Endothelial cell of umbilical vein (primary cell): ENCODE measurements around the gene KIAA0753. TPM values are rescaled to one million over a fixed set of nuclear protein-coding genes. Genes with fewer than 3 reads are reported as not detected.

Experiments used
- BruUV-seq: library from RNA; stranded (reverse); fragments of 400-500 nt; replicated peaks from 2 replicates; lab custom pipeline; 2021; lab: Mats Ljungman, UMichigan
- CTCF ChIA-PET: fragments of 300-600, 350-600 bp; sonication (Branson Sonifier 250); formaldehyde crosslinking; loops from one replicate; lab custom pipeline; 2021; ENCODE audit warnings: antibody characterized with exemption, inconsistent platforms; lab: Charles Lee
- POLR2A ChIA-PET: fragments of 300-600, 350-600 bp; sonication (Branson Sonifier 250); formaldehyde crosslinking; loops from one replicate; lab custom pipeline; 2021; ENCODE audit warnings: antibody characterized with exemption, inconsistent platforms; lab: Charles Lee
- DNase-seq: peaks from one replicate; pipeline ENCODE4 v3.0.0-alpha.2; 2011; ENCODE audit warnings: low read depth, low spot score
- FAIRE-seq: peaks from 2 replicates; lab custom pipeline; 2011; peaks lifted over from hg19 to GRCh38; lab: Jason Lieb, UNC
- H2AFZ ChIP-seq: 2 replicates; pipeline ENCODE4 v1.6.0; 2012; ENCODE audit warnings: low read depth, low read length, control low read depth, inconsistent platforms
- H3K27ac ChIP-seq: 2 replicates; pipeline ENCODE4 v1.5.1; 2011; ENCODE audit warnings: low read depth, mild to moderate bottlenecking, control low read depth, low read length, moderate library complexity; ENCODE audit not compliant: insufficient read depth
- H3K27me3 ChIP-seq, 2 experiments: 2 replicates each; pipeline versions ENCODE4 v1.6.0 to v1.6.1; 2011; ENCODE audit warnings: low read length in 2 of 2, mixed read lengths in 1 of 2; ENCODE audit not compliant: control insufficient read depth in 2 of 2, insufficient read depth in 2 of 2
- H3K36me3 ChIP-seq, 2 experiments: 2 replicates in 1 of 2; 3 replicates in 1 of 2; pipeline ENCODE4 v1.5.1; 2011; ENCODE audit warnings: low read length in 2 of 2, mild to moderate bottlenecking in 1 of 2, moderate library complexity in 1 of 2; ENCODE audit not compliant: control insufficient read depth in 2 of 2, insufficient read depth in 2 of 2; ENCODE audit errors: extremely low read depth in 1 of 2
- H3K4me1 ChIP-seq: 3 replicates; pipeline ENCODE4 v1.5.1; 2011; ENCODE audit warnings: mild to moderate bottlenecking, low read length; ENCODE audit not compliant: control insufficient read depth, insufficient read depth; ENCODE audit errors: extremely low read depth
- H3K4me2 ChIP-seq: 2 replicates; pipeline ENCODE4 v1.6.1; 2011; ENCODE audit warnings: low read length, control low read depth, mixed read lengths; ENCODE audit not compliant: insufficient read depth
- H3K4me3 ChIP-seq, 3 experiments: fragments of 200-600 bp in 1 of 3; sonication (generic), shearing (Covaris generic) in 1 of 3; replicated peaks in 1 of 3; 2 replicates each; pipeline ENCODE4 v1.5.1; 2011 to 2016; ENCODE audit warnings: control low read depth in 3 of 3, low read length in 3 of 3, mild to moderate bottlenecking in 2 of 3, inconsistent platforms in 1 of 3, low read depth in 1 of 3, moderate library complexity in 1 of 3; ENCODE audit not compliant: insufficient read depth in 1 of 3
- H3K79me2 ChIP-seq: 2 replicates; pipeline ENCODE4 v1.6.0; 2012; ENCODE audit warnings: low read length, inconsistent platforms; ENCODE audit not compliant: control insufficient read depth, insufficient read depth
- H3K9ac ChIP-seq: replicated peaks from 2 replicates; pipeline ENCODE3; 2011; ENCODE audit warnings: low read length, control low read depth; ENCODE audit not compliant: insufficient read depth; ENCODE audit errors: extremely low read depth
- H3K9me1 ChIP-seq: replicated peaks from 3 replicates; pipeline ENCODE4 v1.6.0; 2011; ENCODE audit warnings: mild to moderate bottlenecking, low read length; ENCODE audit not compliant: control insufficient read depth, insufficient read depth; ENCODE audit errors: extremely low read depth
- H3K9me3 ChIP-seq: replicated peaks from 2 replicates; pipeline ENCODE4 v1.5.1; 2012; ENCODE audit warnings: low read length, inconsistent platforms; ENCODE audit not compliant: control insufficient read depth, insufficient read depth
- H4K20me1 ChIP-seq: replicated peaks from 2 replicates; pipeline ENCODE3; 2011; ENCODE audit warnings: mild to moderate bottlenecking, low read length; ENCODE audit not compliant: control insufficient read depth, insufficient read depth; ENCODE audit errors: extremely low read depth
- EZH2 ChIP-seq: IDR thresholded peaks from 2 replicates; pipeline ENCODE4 v1.6.1; 2012; ENCODE audit warnings: borderline replicate concordance, low read depth, mild to moderate bottlenecking, moderate library complexity, low read length, inconsistent platforms; ENCODE audit not compliant: severe bottlenecking
- FOS ChIP-seq: IDR thresholded peaks from 2 replicates; pipeline ENCODE4 v1.6.1; 2011; ENCODE audit warnings: mild to moderate bottlenecking, low read length, moderate library complexity, borderline replicate concordance; ENCODE audit not compliant: insufficient read depth
- GATA2 ChIP-seq: IDR thresholded peaks from 2 replicates; pipeline ENCODE4 v1.7.0; 2011; ENCODE audit warnings: low read depth, mild to moderate bottlenecking, moderate library complexity, mixed read lengths, low read length; ENCODE audit not compliant: insufficient read length, insufficient read depth
- JUN ChIP-seq: IDR thresholded peaks from 2 replicates; pipeline ENCODE4 v1.6.1; 2011; ENCODE audit warnings: borderline replicate concordance, low read depth; ENCODE audit not compliant: insufficient read length, insufficient read depth
- MYC ChIP-seq: IDR thresholded peaks from one replicate; pipeline ENCODE4 v1.6.1; 2011; ENCODE audit warnings: mild to moderate bottlenecking, low read depth, low read length
- POLR2A ChIP-seq: IDR thresholded peaks from 2 replicates; pipeline ENCODE4 v1.6.1; 2012; ENCODE audit warnings: low read depth, mild to moderate bottlenecking, control low read depth, low read length
- POLR2AphosphoS5 ChIP-seq: IDR thresholded peaks from 2 replicates; pipeline ENCODE4 v1.6.1; 2012; ENCODE audit warnings: low read depth, mild to moderate bottlenecking, control low read depth, low read length, moderate library complexity; ENCODE audit not compliant: insufficient read depth
- dilution Hi-C: fragments of 300-500 bp; cut with MboI; formaldehyde crosslinking; loops from one replicate; pipeline ENCODE4 v1.15.0; 2019; ENCODE audit warnings: low sequenced_read_pairs; ENCODE audit not compliant: extremely low pct_ligation_motif_present
- intact Hi-C: fragments of 100-400 bp; cut with micrococcal nuclease; formaldehyde crosslinking; loops from one replicate; pipeline ENCODE4 v1.10.0; 2022
- polyA plus RNA-seq, 4 experiments: library from polyadenylated mRNA; depleted of rRNA in 3 of 4; stranded (reverse) in 3 of 4; unstranded in 1 of 4; fragments of >200 nt; gene quantifications; 2 replicates each; pipeline versions ENCODE4 v1.2.1 to v1.2.3, GENCODE V29; 2011 to 2012; ENCODE audit warnings: missing spikeins in 1 of 4
- total RNA-seq: library from RNA; stranded (reverse); gene quantifications from 2 replicates; pipeline ENCODE4 v1.2.3, GENCODE V29; 2021
- TF ChIP-seq, protein P1 (sequence below), 2 donors: IDR thresholded peaks; 1 replicate in 1 of 2; 2 replicates in 1 of 2; pipeline ENCODE4 v1.5.1; 2011; ENCODE audit warnings: low read length in 2 of 2, mild to moderate bottlenecking in 2 of 2, moderate library complexity in 2 of 2, control low read depth in 1 of 2, inconsistent platforms in 1 of 2, low read depth in 1 of 2; ENCODE audit not compliant: insufficient read depth in 1 of 2; ENCODE audit errors: extremely low read depth in 1 of 2
- TF ChIP-seq, protein P2 (sequence below): IDR thresholded peaks from 2 replicates; pipeline ENCODE4 v1.6.1; 2011; ENCODE audit not compliant: insufficient read depth, insufficient read length

The KIAA0753 gene
- total and polyA plus RNA-seq, 2 donors (not counting 3 experiments of a cell fraction or from before 2014, with no cell fraction given): 5.3 to 23.9 TPM

DNA sequence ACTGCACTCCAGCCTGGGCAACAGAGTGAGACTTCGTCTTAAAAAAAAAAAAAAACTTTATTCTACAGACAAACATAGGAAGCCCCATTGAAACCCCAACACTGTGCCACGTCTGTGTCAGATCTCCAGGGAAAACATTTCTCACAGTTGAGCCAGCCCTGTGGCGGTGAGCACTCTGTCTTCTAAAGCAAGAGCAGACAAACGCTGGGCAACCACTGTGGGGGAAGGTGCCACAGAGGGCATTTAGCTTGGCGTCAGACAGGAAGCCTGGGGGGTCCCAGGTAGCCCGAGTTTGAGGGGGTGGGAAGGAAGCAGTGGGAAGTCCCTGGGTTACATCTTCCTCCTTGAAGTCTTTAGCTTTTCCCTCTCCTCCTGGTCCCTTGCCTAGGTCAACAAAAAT lies 27.0 kb upstream of the KIAA0753 start:
- DNase-seq: no peak
- dilution Hi-C loops: no loop called here
- Histone ChIP-seq H3K27me3 (peaks cover 0 to 2% of the 10 kb centered on the region in 2 experiments), H3K4me2 (no peak overlapping the region), H3K9me3 (no peaks in the 10 kb centered on the region), H4K20me1 (no peaks in the 10 kb centered on the region), H3K4me3 (no peak overlapping the region), H3K4me1 (no peaks in the 10 kb centered on the region), H3K36me3 (no peaks in the 10 kb centered on the region), H2AFZ (no peak overlapping the region), H3K9me1 (no peaks in the 10 kb centered on the region), H3K9ac (no peak overlapping the region), H3K27ac (no peak overlapping the region), H3K79me2 (no peaks in the 10 kb centered on the region)
- ChIA-PET CTCF (interaction anchor here (0.6 to 5.3 kb wide), 8 partner anchors 33 to 336 kb away, joined by 3 to 61 read pairs (median 17); no protein-coding TSS in a partner anchor), POLR2A (interaction anchor here (0.7 kb wide), 1 partner anchor 247 kb away, joined by 3 read pairs; no protein-coding TSS in a partner anchor)
- intact Hi-C loops: loop anchor here (2.0 to 5.0 kb wide), 2 partner anchors 35 to 245 kb away; no protein-coding TSS in a partner anchor
- no peak for FAIRE-seq
- no TSS peak for BruUV-seq
- TF ChIP-seq FOS: no peak

DNA sequence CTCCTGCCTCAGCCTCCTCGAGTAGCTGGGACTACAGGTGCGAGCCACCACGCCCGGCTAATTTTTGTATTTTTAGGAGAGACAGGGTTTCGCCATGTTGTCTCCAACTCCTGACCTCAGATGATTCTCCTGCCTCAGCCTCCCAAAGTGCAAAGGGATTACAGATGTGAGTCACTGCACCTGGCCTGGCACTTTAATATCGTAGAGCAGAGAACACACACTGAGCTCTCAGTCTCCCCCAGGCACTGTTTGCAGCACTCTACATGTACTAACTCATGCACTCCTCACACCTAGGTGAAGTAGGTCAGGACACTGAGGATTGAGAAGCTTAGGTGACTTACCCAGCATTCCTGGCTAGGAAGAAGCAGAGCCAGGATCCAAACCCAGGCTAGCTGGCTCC lies 26.0 kb upstream of the KIAA0753 start:
- peaks cover 3 to 7% of the 10 kb centered on the region in 2 experiments for H3K27me3 ChIP-seq
- no peaks in the 10 kb centered on the region for H4K20me1 ChIP-seq
- dilution Hi-C loops: no loop called here
- no peaks in the 10 kb centered on the region for H3K4me1 ChIP-seq
- H3K4me3 ChIP-seq: no peak overlapping the region
- no peak overlapping the region for H3K9ac ChIP-seq
- H3K4me2 ChIP-seq: no peak overlapping the region
- H3K79me2 ChIP-seq: no peaks in the 10 kb centered on the region
- TF ChIP-seq, protein P1, sequence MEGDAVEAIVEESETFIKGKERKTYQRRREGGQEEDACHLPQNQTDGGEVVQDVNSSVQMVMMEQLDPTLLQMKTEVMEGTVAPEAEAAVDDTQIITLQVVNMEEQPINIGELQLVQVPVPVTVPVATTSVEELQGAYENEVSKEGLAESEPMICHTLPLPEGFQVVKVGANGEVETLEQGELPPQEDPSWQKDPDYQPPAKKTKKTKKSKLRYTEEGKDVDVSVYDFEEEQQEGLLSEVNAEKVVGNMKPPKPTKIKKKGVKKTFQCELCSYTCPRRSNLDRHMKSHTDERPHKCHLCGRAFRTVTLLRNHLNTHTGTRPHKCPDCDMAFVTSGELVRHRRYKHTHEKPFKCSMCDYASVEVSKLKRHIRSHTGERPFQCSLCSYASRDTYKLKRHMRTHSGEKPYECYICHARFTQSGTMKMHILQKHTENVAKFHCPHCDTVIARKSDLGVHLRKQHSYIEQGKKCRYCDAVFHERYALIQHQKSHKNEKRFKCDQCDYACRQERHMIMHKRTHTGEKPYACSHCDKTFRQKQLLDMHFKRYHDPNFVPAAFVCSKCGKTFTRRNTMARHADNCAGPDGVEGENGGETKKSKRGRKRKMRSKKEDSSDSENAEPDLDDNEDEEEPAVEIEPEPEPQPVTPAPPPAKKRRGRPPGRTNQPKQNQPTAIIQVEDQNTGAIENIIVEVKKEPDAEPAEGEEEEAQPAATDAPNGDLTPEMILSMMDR (IDR thresholded peaks at IDR 0.05; ENCODE audit: extremely low read depth in 1 of 2, insufficient read depth in 1 of 2, low read depth in 1 of 2, low read length in 2 of 2): no peak
- TF ChIP-seq POLR2A (no peak), GATA2 (no peak), FOS (no peak), MYC (no peak), JUN (no peak), POLR2AphosphoS5 (no peak), EZH2 (no peak)
- TF ChIP-seq, protein P2, sequence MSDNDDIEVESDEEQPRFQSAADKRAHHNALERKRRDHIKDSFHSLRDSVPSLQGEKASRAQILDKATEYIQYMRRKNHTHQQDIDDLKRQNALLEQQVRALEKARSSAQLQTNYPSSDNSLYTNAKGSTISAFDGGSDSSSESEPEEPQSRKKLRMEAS: no peak
- CTCF ChIA-PET: interaction anchor here (0.6 to 5.3 kb wide), 27 partner anchors 9 to 511 kb away, joined by 3 to 61 read pairs (median 4); partner anchors contain the start of genes C17orf100, MED31 and SLC13A5
- DNase-seq (no peak), FAIRE-seq (no peak)
- POLR2A ChIA-PET: no interaction called here
- H3K9me1 ChIP-seq: no peaks in the 10 kb centered on the region
- intact Hi-C loops: loop anchor here (1.0 to 5.0 kb wide), 6 partner anchors 36 to 338 kb away; no protein-coding TSS in a partner anchor
- BruUV-seq: no TSS peak
- no peaks in the 10 kb centered on the region for H3K36me3 ChIP-seq
- H2AFZ ChIP-seq: no peak overlapping the region
- no peaks in the 10 kb centered on the region for H3K9me3 ChIP-seq
- no peak overlapping the region for H3K27ac ChIP-seq
